A549 (cell line): ENCODE data around the gene PTGDS. TPM values are rescaled to one million over a fixed set of nuclear protein-coding genes. Genes with fewer than 3 reads are reported as not detected.
A peak's percentile ranks its signal among the peaks of the same experiment; 100 is the strongest.

Source experiments
- ATAC-seq, 2 experiments: fragments of 200-7000 bp in 1 of 2; fragments of >200 bp in 1 of 2; cut with Nextera tagmentation in 1 of 2; cut with Tn5 transposase in 1 of 2; 3 replicates each; pipeline versions ENCODE4 v1.8.0 to v1.9.1; 2018 to 2020; ENCODE audit warnings: mild to moderate bottlenecking in 1 of 2, moderate library complexity in 1 of 2
- CTCF ChIA-PET: fragments of 300-600 bp; sonication (Branson Sonifier 250); formaldehyde crosslinking; extraction: SDS; loops from one replicate; lab custom pipeline; 2021; ENCODE audit warnings: antibody characterized with exemption, inconsistent platforms; lab: Yijun Ruan, JAX
- POLR2A ChIA-PET: fragments of 350-600 bp; formaldehyde crosslinking; extraction: SDS; loops from one replicate; lab custom pipeline; 2021; ENCODE audit warnings: antibody characterized with exemption, inconsistent platforms; lab: Yijun Ruan, JAX
- DNase-seq, 2 experiments: peaks; one replicate each; pipeline versions ENCODE4 v3.0.0 to v3.0.0-alpha.2; 2011 to 2016; ENCODE audit warnings: low read depth in 1 of 2, low spot score in 1 of 2
- FAIRE-seq: peaks from 2 replicates; lab custom pipeline; 2011; peaks lifted over from hg19 to GRCh38; lab: Jason Lieb, UNC
- H3K27ac ChIP-seq, 2 experiments: fragments of >200 bp; sonication (Bioruptor Twin); formaldehyde crosslinking; 3 replicates each; pipeline ENCODE4 v1.5.1; 2016 to 2017
- H3K4me1 ChIP-seq: fragments of >200 bp; sonication (Bioruptor Twin); formaldehyde crosslinking; 3 replicates; pipeline ENCODE4 v1.6.1; 2016
- H3K4me2 ChIP-seq: fragments of >200 bp; sonication (Bioruptor Twin); formaldehyde crosslinking; 3 replicates; pipeline ENCODE4 v1.6.1; 2016
- H3K4me3 ChIP-seq: fragments of >200 bp; sonication (Bioruptor Twin); formaldehyde crosslinking; 3 replicates; pipeline ENCODE4 v1.5.1; 2016
- H3K9me3 ChIP-seq: fragments of >200 bp; sonication (Bioruptor Twin); formaldehyde crosslinking; 3 replicates; pipeline ENCODE4 v1.6.1; 2016
- CBX8 ChIP-seq: fragments of 200-600 bp; sonication (generic); IDR thresholded peaks from 2 replicates; pipeline ENCODE4 v1.6.1; 2016
- CEBPB ChIP-seq, 2 experiments: fragments of >200 bp in 1 of 2; sonication (Bioruptor Twin) in 1 of 2; formaldehyde crosslinking in 1 of 2; IDR thresholded peaks; 2 replicates each; pipeline ENCODE4 v1.6.1; 2012 to 2016
- CTCF ChIP-seq: fragments of >200 bp; sonication (Bioruptor Twin); formaldehyde crosslinking; IDR thresholded peaks from 3 replicates; pipeline ENCODE4 v1.5.1; 2016
- E2F6 ChIP-seq: IDR thresholded peaks from 2 replicates; pipeline ENCODE4 v1.6.1; 2012; ENCODE audit warnings: low read depth, borderline replicate concordance
- EHMT2 ChIP-seq: fragments of 200-600 bp; sonication (generic); IDR thresholded peaks from 2 replicates; pipeline ENCODE4 v1.6.1; 2016; ENCODE audit warnings: antibody characterized with exemption, low read depth, mild to moderate bottlenecking, moderate library complexity
- ELK1 ChIP-seq: fragments of 150-350 bp; IDR thresholded peaks from 2 replicates; pipeline ENCODE4 v1.6.1; 2014; ENCODE audit warnings: low read depth, mild to moderate bottlenecking, low read length
- ESRRA ChIP-seq: fragments of 150-350 bp; IDR thresholded peaks from 2 replicates; pipeline ENCODE4 v1.6.1; 2014; ENCODE audit warnings: mild to moderate bottlenecking, low read length, borderline replicate concordance
- FOSB ChIP-seq: fragments of 250-450 bp; sonication (Bioruptor Pico); IDR thresholded peaks from 2 replicates; pipeline ENCODE4 v1.5.0; 2020; ENCODE audit warnings: mild to moderate bottlenecking, moderate library complexity
- FOSL2 ChIP-seq, 2 experiments: fragments of 450-650 bp in 1 of 2; fragments of >200 bp in 1 of 2; sonication (Bioruptor Twin) in 1 of 2; formaldehyde crosslinking; IDR thresholded peaks; 2 replicates each; pipeline versions ENCODE4 v1.5.0 to v1.6.1; 2016 to 2020; ENCODE audit warnings: mild to moderate bottlenecking in 1 of 2, moderate library complexity in 1 of 2
- FOXS1 ChIP-seq: fragments of 250-450 bp; sonication (Bioruptor Pico); IDR thresholded peaks from 2 replicates; pipeline ENCODE4 v1.5.0; 2020; ENCODE audit warnings: mild to moderate bottlenecking, moderate library complexity
- HDAC2 ChIP-seq: fragments of 200-600 bp; sonication (generic); IDR thresholded peaks from 2 replicates; pipeline ENCODE4 v1.6.1; 2016
- HOXA7 ChIP-seq: fragments of 250-450 bp; sonication (Bioruptor Pico); IDR thresholded peaks from 2 replicates; pipeline ENCODE4 v1.5.0; 2020; ENCODE audit warnings: mild to moderate bottlenecking, moderate library complexity
- HOXB5 ChIP-seq: fragments of 250-450 bp; sonication (Bioruptor Pico); IDR thresholded peaks from 2 replicates; pipeline ENCODE4 v1.5.0; 2020; ENCODE audit warnings: mild to moderate bottlenecking, moderate library complexity
- KDM5A ChIP-seq: fragments of 200-600 bp; sonication (generic); IDR thresholded peaks from 2 replicates; pipeline ENCODE4 v1.6.1; 2016; ENCODE audit warnings: antibody characterized with exemption, mild to moderate bottlenecking
- MAZ ChIP-seq: fragments of 150-350 bp; IDR thresholded peaks from 2 replicates; pipeline ENCODE4 v1.6.1; 2014; ENCODE audit warnings: antibody characterized with exemption, low read depth, low read length, borderline replicate concordance
- NR3C1 ChIP-seq: fragments of >200 bp; sonication (Bioruptor Twin); formaldehyde crosslinking; IDR thresholded peaks from 3 replicates; pipeline ENCODE4 v1.6.1; 2017
- RARB ChIP-seq: fragments of 250-450 bp; sonication (Bioruptor Pico); IDR thresholded peaks from 2 replicates; pipeline ENCODE4 v1.8.0; 2021; ENCODE audit warnings: mild to moderate bottlenecking, moderate library complexity
- RCOR1 ChIP-seq: fragments of 150-350 bp; IDR thresholded peaks from 2 replicates; pipeline ENCODE4 v1.6.1; 2014; ENCODE audit warnings: antibody characterized with exemption, low read length, low read depth
- TP53 ChIP-seq: fragments of 250-450 bp; sonication (Bioruptor Pico); IDR thresholded peaks from 2 replicates; pipeline ENCODE4 v1.5.0; 2021; ENCODE audit warnings: mild to moderate bottlenecking, moderate library complexity
- USF2 ChIP-seq: fragments of 450-650 bp; IDR thresholded peaks from 2 replicates; pipeline ENCODE4 v1.6.1; 2014; ENCODE audit warnings: antibody characterized with exemption
- ZFP36 ChIP-seq: fragments of 450-650 bp; IDR thresholded peaks from 2 replicates; pipeline ENCODE4 v1.6.1; 2014; ENCODE audit warnings: borderline replicate concordance; ENCODE audit not compliant: partially characterized antibody
- ZNF302 ChIP-seq: fragments of 250-450 bp; sonication (Bioruptor Pico); IDR thresholded peaks from 2 replicates; pipeline ENCODE4 v1.9.0; 2021; ENCODE audit warnings: inconsistent platforms, mild to moderate bottlenecking, moderate library complexity
- ZSCAN20 ChIP-seq: fragments of 250-450 bp; sonication (Bioruptor Pico); IDR thresholded peaks from 2 replicates; pipeline ENCODE4 v1.8.0; 2022; ENCODE audit warnings: mild to moderate bottlenecking, moderate library complexity
- WGBS: methylation state at CpG from one replicate; pipeline ENCODE4 v1.1.6; 2017; ENCODE audit errors: missing lambda C conversion rate; 5-methylcytosine and 5-hydroxymethylcytosine counted together
- polyA plus RNA-seq, 4 experiments: library from polyadenylated mRNA; depleted of rRNA in 3 of 4; stranded (reverse); fragments of >200 nt; fragmentation: RNase III in 1 of 4; extraction: RNeasy Plus Mini Kit Qiagen cat#74134 plus additional on column Dnase treatment in 1 of 4; gene quantifications; 2 replicates in 3 of 4; 3 replicates in 1 of 4; pipeline ENCODE4 v1.2.3, GENCODE V29; 2011 to 2017

The PTGDS gene
- polyA plus RNA-seq, 2 of the 4 experiments (the other 2 are of a cell fraction): 0.26 to 0.31 TPM

- TF ChIP-seq CTCF: no peak
- TF ChIP-seq FOSL2 (IDR thresholded peaks at IDR 0.05): no peak
- TF ChIP-seq FOSL2 (CRISPR knock-in tag; IDR thresholded peaks at IDR 0.05): peak; percentile 35
- TF ChIP-seq MAZ: 0 out of 2 replicates have a peak, but pooled peaks have one; percentile 50
- TF ChIP-seq CBX8: no peak
- TF ChIP-seq, all 56 proteins: peak for 2
- no peaks in the 10 kb centered on the region for H3K9me3 ChIP-seq
- H3K4me1 ChIP-seq: peaks cover 16% of the 10 kb centered on the region
- H3K4me2 ChIP-seq: 0 out of 3 replicates have a peak overlapping the region, but pooled peaks have one; percentile 9
- H3K4me3 ChIP-seq: no peak overlapping the region
- ATAC-seq (peak; percentile 53 to 89), FAIRE-seq (no peak), DNase-seq (peak; percentile 54 to 94)
- WGBS: 62% methylated on average over 17 of the region's 30 CpGs
- H3K27ac ChIP-seq: peak overlapping the region in 1 of 2 experiments; percentile 34; a peak in 2 of 6 replicates
- CTCF ChIA-PET: interaction anchor here (1.1 to 20.4 kb wide), 11 partner anchors 8 to 251 kb away, joined by 3 to 282 read pairs (median 10); partner anchors contain the start of genes ABCA2, C8G, CLIC3 and FBXW5
- POLR2A ChIA-PET: interaction anchor here (0.6 kb wide), 1 partner anchor 31 kb away, joined by 6 read pairs; no protein-coding TSS in a partner anchor
Measured at GRCh38 chr9:137021979-137022661, 44.8 kb downstream of the PTGDS start.

- FAIRE-seq: no peak
- Histone ChIP-seq H3K4me2 (no peak overlapping the region), H3K4me3 (no peak overlapping the region), H3K4me1 (peaks cover 20% of the 10 kb centered on the region), H3K9me3 (no peaks in the 10 kb centered on the region), H3K27ac (peak overlapping the region in 1 of 2 experiments; percentile 34; a peak in 2 of 6 replicates)
- DNase-seq: no peak
- no peak; a peak in 1 of 6 replicates for ATAC-seq
- TF ChIP-seq KDM5A (no peak), TP53 (CRISPR knock-in tag) (no peak), EHMT2 (no peak), RCOR1 (no peak), HOXB5 (CRISPR knock-in tag) (no peak), E2F6 (no peak), CEBPB (IDR thresholded peaks at IDR 0.05) (no peak), ZFP36 (no peak), ELK1 (no peak), ESRRA (no peak)
- ChIA-PET POLR2A (interaction anchor here (0.6 kb wide), 1 partner anchor 31 kb away, joined by 6 read pairs; no protein-coding TSS in a partner anchor), CTCF (interaction anchor here (1.1 to 20.4 kb wide), 6 partner anchors 11 to 74 kb away, joined by 3 to 282 read pairs (median 90); partner anchors contain the start of genes C8G, FBXW5, LCN12 and NPDC1)
- 100% methylated on average over 4 of the region's 23 CpGs for WGBS
Measured at GRCh38 chr9:137022662-137023008, 45.3 kb downstream of the PTGDS start.

GRCh38 chr9:137023157-137023556, 45.9 kb downstream of the PTGDS start:
- FAIRE-seq (no peak), ATAC-seq (no peak)
- Histone ChIP-seq H3K4me2 (no peak overlapping the region), H3K9me3 (no peaks in the 10 kb centered on the region)
- CTCF ChIA-PET: interaction anchor here (1.1 to 20.4 kb wide), 5 partner anchors 12 to 74 kb away, joined by 3 to 282 read pairs (median 169); partner anchors contain the start of genes C8G, FBXW5, LCN12 and NPDC1
- no peak for TF ChIP-seq ZFP36
- TF ChIP-seq HOXA7: no peak
- TF ChIP-seq NR3C1: no peak
- no peak for TF ChIP-seq HDAC2
- TF ChIP-seq E2F6: no peak
- no peak for TF ChIP-seq FOSB (CRISPR knock-in tag)
- TF ChIP-seq FOXS1 (CRISPR knock-in tag): no peak
- TF ChIP-seq RARB: no peak
- no peak for TF ChIP-seq USF2
- no peak for TF ChIP-seq CBX8
- no peak for TF ChIP-seq ZNF302
- no peak for TF ChIP-seq ZSCAN20 (CRISPR knock-in tag)
- TF ChIP-seq, all 56 proteins: peak for 0
- WGBS: 87% methylated on average over 7 of the region's 7 CpGs
- H3K4me3 ChIP-seq: no peak overlapping the region
- peaks cover 20% of the 10 kb centered on the region for H3K4me1 ChIP-seq
- H3K27ac ChIP-seq: 0 out of 6 replicates have a peak overlapping the region, but pooled peaks of 1 of the 2 experiments have one; percentile 17
- DNase-seq: no peak
- POLR2A ChIA-PET: no interaction called here
